ENCODE measurements around the gene ZFPM1.

- TF ChIP-seq CTCF (IDR thresholded peaks at IDR 0.05) (no peak), POLR2A (IDR thresholded peaks at IDR 0.05) (peak in 1 of 3 donors; percentile 26)
Observed at GRCh38 chr16:88430524-88431446, 22.3 kb upstream of the ZFPM1 start.

All from body of pancreas (tissue), 4 donors.